Stomach (tissue), 4 donors: Measurements from ENCODE around the gene MAGI2.

Source experiments
- EP300 ChIP-seq: sonication (generic); formaldehyde crosslinking; IDR thresholded peaks from one replicate; pipeline ENCODE4 v1.6.1; 2017; ENCODE audit warnings: antibody characterized with exemption
- TF ChIP-seq, protein P1 (sequence below), 7 experiments: fragments of 450-650 bp in 4 of 7; fragments of 200-600 bp in 3 of 7; sonication (generic) in 3 of 7; IDR thresholded peaks; one replicate each; pipeline ENCODE4 v1.5.1; 2016 to 2019; ENCODE audit warnings: antibody characterized with exemption in 7 of 7, control low read depth in 2 of 7, mild to moderate bottlenecking in 1 of 7

DNA sequence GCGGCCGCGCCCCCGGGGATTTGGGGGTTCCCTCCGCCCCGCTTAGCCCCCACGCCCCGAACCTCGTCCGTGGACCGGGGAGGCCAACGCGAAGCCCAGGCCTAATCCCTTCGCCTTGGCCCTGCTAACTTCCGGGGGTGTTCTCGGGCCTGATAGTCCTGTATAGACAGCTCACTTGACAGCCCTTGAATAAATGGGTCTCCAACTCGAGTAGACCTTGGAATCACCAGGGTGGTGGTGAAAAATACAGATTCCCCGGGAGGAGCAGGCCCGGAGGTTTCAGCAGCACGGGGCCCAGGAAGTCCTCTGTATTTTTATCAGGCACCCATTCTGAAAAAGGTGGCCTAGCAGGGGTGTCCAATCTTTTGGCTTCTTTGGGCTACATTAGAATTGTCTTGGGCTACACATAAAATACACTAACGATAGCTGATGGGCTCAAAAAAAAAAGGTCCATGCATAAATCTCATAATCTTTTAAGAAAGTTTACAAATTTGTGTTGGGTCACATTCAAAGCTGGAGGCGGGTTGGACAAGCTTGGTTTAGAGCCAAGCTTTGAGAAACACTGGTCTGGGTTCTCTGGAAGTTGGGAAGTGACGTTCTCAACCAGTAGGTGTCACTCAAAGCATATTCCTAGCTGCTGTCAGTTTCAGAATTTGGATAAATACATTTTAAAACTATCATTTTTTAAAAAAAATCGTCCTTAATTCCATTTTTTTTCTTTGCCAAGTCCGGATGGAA is 1433.2 kb downstream of the MAGI2 start:
- TF ChIP-seq, protein P1, sequence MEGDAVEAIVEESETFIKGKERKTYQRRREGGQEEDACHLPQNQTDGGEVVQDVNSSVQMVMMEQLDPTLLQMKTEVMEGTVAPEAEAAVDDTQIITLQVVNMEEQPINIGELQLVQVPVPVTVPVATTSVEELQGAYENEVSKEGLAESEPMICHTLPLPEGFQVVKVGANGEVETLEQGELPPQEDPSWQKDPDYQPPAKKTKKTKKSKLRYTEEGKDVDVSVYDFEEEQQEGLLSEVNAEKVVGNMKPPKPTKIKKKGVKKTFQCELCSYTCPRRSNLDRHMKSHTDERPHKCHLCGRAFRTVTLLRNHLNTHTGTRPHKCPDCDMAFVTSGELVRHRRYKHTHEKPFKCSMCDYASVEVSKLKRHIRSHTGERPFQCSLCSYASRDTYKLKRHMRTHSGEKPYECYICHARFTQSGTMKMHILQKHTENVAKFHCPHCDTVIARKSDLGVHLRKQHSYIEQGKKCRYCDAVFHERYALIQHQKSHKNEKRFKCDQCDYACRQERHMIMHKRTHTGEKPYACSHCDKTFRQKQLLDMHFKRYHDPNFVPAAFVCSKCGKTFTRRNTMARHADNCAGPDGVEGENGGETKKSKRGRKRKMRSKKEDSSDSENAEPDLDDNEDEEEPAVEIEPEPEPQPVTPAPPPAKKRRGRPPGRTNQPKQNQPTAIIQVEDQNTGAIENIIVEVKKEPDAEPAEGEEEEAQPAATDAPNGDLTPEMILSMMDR (IDR thresholded peaks at IDR 0.05): peak in 5 of 7 experiments; percentile 39 to 71 (median 58)
- no peak for TF ChIP-seq EP300
